ENCODE results near the gene DNAAF2.

The DNAAF2 gene

DNA sequence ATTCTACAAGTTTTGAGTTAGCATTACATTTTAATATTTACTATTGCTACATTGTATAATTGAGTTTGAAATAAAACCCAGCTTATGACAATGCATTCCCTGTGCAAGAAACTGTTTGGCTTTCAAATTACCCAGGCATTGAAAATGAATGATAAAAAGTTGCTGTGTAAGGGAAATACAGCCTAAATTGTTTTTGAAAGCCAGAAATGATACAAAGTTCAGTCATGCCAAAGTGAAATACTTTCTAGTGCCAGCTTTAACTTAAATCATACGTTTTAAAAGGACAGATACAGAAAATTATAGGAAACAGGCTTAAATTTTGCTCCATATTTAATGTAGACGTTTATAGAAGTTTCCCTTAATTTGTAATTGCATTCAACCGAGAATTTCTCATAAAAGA is 11.7 kb downstream of the DNAAF2 start:
- Histone ChIP-seq H4K20me1 (ENCODE audit: control insufficient read depth, insufficient read depth, low read depth, low read length) (peaks cover 29% of the 10 kb centered on the region; the same call in 1 of the 2 replicates), H3F3A (ENCODE audit: control insufficient read depth, insufficient read depth) (peaks cover 31% of the 10 kb centered on the region), H3K4me3 (ENCODE audit: low read length) (peak overlapping the region; percentile 94), H3K27ac (ENCODE audit: low read depth, low read length) (peak overlapping the region; percentile 39), H3K9me2 (replicated peaks; ENCODE audit: control insufficient read depth, low read length) (no peaks in the 10 kb centered on the region), H3K27me3 (ENCODE audit: control insufficient read depth, low read length) (no peaks in the 10 kb centered on the region), H3K36me3 (ENCODE audit: control insufficient read depth, low read length) (peaks cover 85% of the 10 kb centered on the region), H3K4me2 (ENCODE audit: low read length) (peak overlapping the region; percentile 85), H3K79me2 (ENCODE audit: control insufficient read depth, low read length) (peaks cover 99% of the 10 kb centered on the region), H3K4me1 (ENCODE audit: control insufficient read depth, low read length) (peaks cover 45% of the 10 kb centered on the region), H3K9me3 (ENCODE audit: control insufficient read depth, insufficient read depth, low read length) (no peaks in the 10 kb centered on the region)
- no peak for TF ChIP-seq EZH2phosphoT487 (IDR thresholded peaks at IDR 0.05; ENCODE audit: borderline replicate concordance, low read length)
- TF ChIP-seq, protein P1, sequence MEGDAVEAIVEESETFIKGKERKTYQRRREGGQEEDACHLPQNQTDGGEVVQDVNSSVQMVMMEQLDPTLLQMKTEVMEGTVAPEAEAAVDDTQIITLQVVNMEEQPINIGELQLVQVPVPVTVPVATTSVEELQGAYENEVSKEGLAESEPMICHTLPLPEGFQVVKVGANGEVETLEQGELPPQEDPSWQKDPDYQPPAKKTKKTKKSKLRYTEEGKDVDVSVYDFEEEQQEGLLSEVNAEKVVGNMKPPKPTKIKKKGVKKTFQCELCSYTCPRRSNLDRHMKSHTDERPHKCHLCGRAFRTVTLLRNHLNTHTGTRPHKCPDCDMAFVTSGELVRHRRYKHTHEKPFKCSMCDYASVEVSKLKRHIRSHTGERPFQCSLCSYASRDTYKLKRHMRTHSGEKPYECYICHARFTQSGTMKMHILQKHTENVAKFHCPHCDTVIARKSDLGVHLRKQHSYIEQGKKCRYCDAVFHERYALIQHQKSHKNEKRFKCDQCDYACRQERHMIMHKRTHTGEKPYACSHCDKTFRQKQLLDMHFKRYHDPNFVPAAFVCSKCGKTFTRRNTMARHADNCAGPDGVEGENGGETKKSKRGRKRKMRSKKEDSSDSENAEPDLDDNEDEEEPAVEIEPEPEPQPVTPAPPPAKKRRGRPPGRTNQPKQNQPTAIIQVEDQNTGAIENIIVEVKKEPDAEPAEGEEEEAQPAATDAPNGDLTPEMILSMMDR (IDR thresholded peaks at IDR 0.05; ENCODE audit: low read depth, low read length, poor library complexity, severe bottlenecking) = no peak

DNA sequence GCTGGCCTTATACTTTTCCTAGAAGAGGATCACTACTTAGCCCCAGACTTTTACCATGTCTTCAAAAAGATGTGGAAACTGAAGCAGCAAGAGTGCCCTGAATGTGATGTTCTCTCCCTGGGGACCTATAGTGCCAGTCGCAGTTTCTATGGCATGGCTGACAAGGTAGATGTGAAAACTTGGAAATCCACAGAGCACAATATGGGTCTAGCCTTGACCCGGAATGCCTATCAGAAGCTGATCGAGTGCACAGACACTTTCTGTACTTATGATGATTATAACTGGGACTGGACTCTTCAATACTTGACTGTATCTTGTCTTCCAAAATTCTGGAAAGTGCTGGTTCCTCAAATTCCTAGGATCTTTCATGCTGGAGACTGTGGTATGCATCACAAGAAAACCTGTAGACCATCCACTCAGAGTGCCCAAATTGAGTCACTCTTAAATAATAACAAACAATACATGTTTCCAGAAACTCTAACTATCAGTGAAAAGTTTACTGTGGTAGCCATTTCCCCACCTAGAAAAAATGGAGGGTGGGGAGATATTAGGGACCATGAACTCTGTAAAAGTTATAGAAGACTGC is 12.9 kb downstream of the DNAAF2 start:
- H3K9me2 ChIP-seq (replicated peaks; ENCODE audit: control insufficient read depth, low read length) = no peaks in the 10 kb centered on the region
- H3K36me3 ChIP-seq (ENCODE audit: control insufficient read depth, low read length) = peaks cover 87% of the 10 kb centered on the region
- H3F3A ChIP-seq (ENCODE audit: control insufficient read depth, insufficient read depth) = peaks cover 33% of the 10 kb centered on the region
- H3K4me2 ChIP-seq (ENCODE audit: low read length) = peak overlapping the region; percentile 85
- peaks cover 33% of the 10 kb centered on the region; the same call in 1 of the 2 replicates for H4K20me1 ChIP-seq (ENCODE audit: control insufficient read depth, insufficient read depth, low read depth, low read length)
- no peaks in the 10 kb centered on the region for H3K27me3 ChIP-seq (ENCODE audit: control insufficient read depth, low read length)
- H3K27ac ChIP-seq (ENCODE audit: low read depth, low read length) = no peak overlapping the region; the same call in 1 of the 2 replicates
- H3K9me3 ChIP-seq (ENCODE audit: control insufficient read depth, insufficient read depth, low read length) = no peaks in the 10 kb centered on the region
- H3K79me2 ChIP-seq (ENCODE audit: control insufficient read depth, low read length) = peaks cover 99% of the 10 kb centered on the region
- peak overlapping the region; percentile 94 for H3K4me3 ChIP-seq (ENCODE audit: low read length)
- TF ChIP-seq EZH2phosphoT487 (IDR thresholded peaks at IDR 0.05; ENCODE audit: borderline replicate concordance, low read length) = no peak
- TF ChIP-seq, protein P1 (IDR thresholded peaks at IDR 0.05; ENCODE audit: low read depth, low read length, poor library complexity, severe bottlenecking) = no peak
- peaks cover 47% of the 10 kb centered on the region for H3K4me1 ChIP-seq (ENCODE audit: control insufficient read depth, low read length)

DNA sequence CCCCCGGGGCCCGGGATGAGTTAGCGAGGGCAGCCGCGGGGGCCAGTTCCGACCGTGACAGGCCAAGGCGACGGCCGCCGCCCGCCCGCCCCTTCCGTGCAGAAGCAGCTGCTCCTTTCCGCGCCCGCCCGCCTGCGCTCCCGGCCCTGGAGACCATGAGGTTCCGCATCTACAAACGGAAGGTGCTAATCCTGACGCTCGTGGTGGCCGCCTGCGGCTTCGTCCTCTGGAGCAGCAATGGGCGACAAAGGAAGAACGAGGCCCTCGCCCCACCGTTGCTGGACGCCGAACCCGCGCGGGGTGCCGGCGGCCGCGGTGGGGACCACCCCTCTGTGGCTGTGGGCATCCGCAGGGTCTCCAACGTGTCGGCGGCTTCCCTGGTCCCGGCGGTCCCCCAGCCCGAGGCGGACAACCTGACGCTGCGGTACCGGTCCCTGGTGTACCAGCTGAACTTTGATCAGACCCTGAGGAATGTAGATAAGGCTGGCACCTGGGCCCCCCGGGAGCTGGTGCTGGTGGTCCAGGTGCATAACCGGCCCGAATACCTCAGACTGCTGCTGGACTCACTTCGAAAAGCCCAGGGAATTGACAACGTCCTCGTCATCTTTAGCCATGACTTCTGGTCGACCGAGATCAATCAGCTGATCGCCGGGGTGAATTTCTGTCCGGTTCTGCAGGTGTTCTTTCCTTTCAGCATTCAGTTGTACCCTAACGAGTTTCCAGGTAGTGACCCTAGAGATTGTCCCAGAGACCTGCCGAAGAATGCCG is 13.7 kb downstream of the DNAAF2 start:
- Histone ChIP-seq H3K4me3 (ENCODE audit: low read length) (peak overlapping the region; percentile 94), H3K4me1 (ENCODE audit: control insufficient read depth, low read length) (peaks cover 49% of the 10 kb centered on the region), H3K36me3 (ENCODE audit: control insufficient read depth, low read length) (peaks cover 88% of the 10 kb centered on the region), H3K4me2 (ENCODE audit: low read length) (peak overlapping the region; percentile 85), H3K79me2 (ENCODE audit: control insufficient read depth, low read length) (peaks cover 97% of the 10 kb centered on the region), H4K20me1 (ENCODE audit: control insufficient read depth, insufficient read depth, low read depth, low read length) (peaks cover 34% of the 10 kb centered on the region; the same call in 1 of the 2 replicates), H3F3A (ENCODE audit: control insufficient read depth, insufficient read depth) (peaks cover 36% of the 10 kb centered on the region), H3K27ac (ENCODE audit: low read depth, low read length) (peak overlapping the region; percentile 86), H3K9me3 (ENCODE audit: control insufficient read depth, insufficient read depth, low read length) (no peaks in the 10 kb centered on the region), H3K9me2 (replicated peaks; ENCODE audit: control insufficient read depth, low read length) (no peaks in the 10 kb centered on the region), H3K27me3 (ENCODE audit: control insufficient read depth, low read length) (no peaks in the 10 kb centered on the region)
- TF ChIP-seq, protein P1 (IDR thresholded peaks at IDR 0.05; ENCODE audit: low read depth, low read length, poor library complexity, severe bottlenecking) = no peak
- TF ChIP-seq EZH2phosphoT487 (IDR thresholded peaks at IDR 0.05; ENCODE audit: borderline replicate concordance, low read length) = no peak
